ENCODE data around the gene ACSM4.

The ACSM4 gene

DNA sequence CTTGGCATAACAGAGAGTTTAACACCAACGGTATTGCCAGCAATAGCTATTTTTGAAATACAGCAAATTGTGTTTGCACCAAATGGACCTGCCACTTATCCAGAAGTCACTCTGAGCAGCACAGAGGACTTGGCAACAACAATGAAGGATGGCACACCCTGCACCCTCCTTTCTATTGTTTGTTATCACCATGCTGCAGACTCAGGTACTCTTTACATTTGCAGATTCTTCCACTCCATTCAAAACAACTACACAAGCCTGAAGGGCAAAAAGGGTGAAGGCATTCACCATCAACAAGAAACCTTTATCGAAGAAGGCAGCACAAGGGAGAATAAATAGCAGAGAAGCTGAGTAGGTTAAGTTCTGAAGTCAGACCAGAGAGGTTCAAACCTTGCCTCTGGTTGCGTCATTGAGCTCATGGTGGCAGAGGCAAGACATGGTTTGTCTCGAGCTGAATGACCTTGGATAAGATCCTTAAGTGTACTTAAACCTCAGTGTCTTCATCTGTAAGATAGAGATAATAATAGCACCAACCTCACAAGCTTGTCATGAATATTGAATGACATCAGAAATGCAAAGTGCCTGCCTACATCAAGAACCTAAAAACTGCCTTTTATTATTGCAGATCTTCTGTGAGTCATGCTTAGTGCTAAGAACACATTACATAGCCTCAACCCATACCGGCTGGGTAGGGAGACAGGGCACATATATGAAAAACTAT lies 1.4 kb upstream of the ACSM4 start:
- no peak for DNase-seq (ENCODE audit: low read depth, low spot score)
- ChIA-PET POLR2A (no interaction called here), CTCF (no interaction called here)
- H3K4me3 ChIP-seq (ENCODE audit: low read depth, low read length): no peak overlapping the region
- TF ChIP-seq, protein P1, sequence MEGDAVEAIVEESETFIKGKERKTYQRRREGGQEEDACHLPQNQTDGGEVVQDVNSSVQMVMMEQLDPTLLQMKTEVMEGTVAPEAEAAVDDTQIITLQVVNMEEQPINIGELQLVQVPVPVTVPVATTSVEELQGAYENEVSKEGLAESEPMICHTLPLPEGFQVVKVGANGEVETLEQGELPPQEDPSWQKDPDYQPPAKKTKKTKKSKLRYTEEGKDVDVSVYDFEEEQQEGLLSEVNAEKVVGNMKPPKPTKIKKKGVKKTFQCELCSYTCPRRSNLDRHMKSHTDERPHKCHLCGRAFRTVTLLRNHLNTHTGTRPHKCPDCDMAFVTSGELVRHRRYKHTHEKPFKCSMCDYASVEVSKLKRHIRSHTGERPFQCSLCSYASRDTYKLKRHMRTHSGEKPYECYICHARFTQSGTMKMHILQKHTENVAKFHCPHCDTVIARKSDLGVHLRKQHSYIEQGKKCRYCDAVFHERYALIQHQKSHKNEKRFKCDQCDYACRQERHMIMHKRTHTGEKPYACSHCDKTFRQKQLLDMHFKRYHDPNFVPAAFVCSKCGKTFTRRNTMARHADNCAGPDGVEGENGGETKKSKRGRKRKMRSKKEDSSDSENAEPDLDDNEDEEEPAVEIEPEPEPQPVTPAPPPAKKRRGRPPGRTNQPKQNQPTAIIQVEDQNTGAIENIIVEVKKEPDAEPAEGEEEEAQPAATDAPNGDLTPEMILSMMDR (IDR thresholded peaks at IDR 0.05; ENCODE audit: insufficient read depth, low read length, missing control alignments): no peak

DNA sequence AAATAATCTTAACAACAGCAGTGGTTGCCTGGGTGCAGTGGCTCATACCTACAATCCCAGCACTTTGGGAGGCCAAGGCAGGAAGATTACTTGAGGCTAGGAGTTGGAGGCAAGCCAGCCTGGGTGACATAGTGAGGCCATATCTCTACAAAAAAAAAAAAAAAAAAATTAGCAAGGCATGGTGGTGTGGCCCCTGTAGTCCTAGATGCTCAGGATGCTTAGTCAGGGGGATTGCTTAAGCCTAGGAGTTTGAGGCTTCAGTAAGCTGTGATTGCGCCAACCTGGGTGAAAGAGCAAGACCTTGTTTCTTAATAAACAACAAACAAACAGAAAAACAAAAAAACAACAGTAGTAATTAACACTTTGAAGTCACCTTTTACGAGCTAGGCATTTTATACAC lies 642 bp upstream of the ACSM4 start:
- TF ChIP-seq, protein P1 (IDR thresholded peaks at IDR 0.05; ENCODE audit: insufficient read depth, low read length, missing control alignments): no peak
- DNase-seq (ENCODE audit: low read depth, low spot score): no peak
- H3K4me3 ChIP-seq (ENCODE audit: low read depth, low read length): no peak overlapping the region
- CTCF ChIA-PET: no interaction called here
- POLR2A ChIA-PET: no interaction called here

DNA sequence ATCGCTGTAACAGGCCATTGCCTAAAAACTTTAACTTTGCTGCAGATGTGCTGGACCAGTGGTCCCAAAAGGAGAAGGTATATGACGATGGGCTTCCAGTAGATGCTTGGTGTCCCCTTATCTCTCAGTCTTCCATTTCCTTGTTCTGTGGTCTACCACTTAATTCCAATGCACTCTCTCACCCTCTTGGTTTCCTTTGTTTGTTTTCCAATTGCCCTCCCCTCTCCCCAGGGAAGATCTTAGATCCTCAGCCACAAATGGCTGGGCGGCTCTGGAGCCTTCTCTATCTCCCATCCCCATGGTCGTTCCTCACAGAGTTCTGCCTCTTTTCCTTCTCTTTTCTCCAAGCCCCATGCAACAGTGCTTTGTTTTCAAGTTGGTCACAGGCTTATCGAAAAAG lies 584 bp downstream of the ACSM4 start:
- CTCF ChIA-PET: no interaction called here
- no peak for DNase-seq (ENCODE audit: low read depth, low spot score)
- POLR2A ChIA-PET: no interaction called here
- no peak overlapping the region for H3K4me3 ChIP-seq (ENCODE audit: low read depth, low read length)
- TF ChIP-seq, protein P1 (IDR thresholded peaks at IDR 0.05; ENCODE audit: insufficient read depth, low read length, missing control alignments): no peak

DNA sequence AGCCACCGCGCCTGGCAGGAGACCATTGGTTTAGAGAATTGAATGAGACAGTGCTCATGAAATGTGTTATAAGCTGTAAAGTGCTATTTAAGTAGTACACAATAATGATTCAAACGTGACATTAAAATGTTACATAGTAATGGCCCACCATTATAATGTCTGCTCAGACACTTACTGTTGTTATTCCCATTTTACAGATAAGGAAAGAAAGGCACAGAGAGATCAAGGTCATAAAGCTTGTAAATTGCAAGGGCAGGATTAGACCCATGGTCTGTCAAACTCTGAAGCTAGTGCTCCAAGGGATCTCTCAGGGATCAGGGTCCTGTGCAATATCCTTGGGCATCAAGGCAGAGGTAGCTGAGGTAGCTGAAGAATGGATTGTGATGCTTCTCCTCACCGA lies 6.2 kb downstream of the ACSM4 start:
- CTCF ChIA-PET: no interaction called here
- TF ChIP-seq, protein P1 (IDR thresholded peaks at IDR 0.05; ENCODE audit: insufficient read depth, low read length, missing control alignments): no peak

DNA sequence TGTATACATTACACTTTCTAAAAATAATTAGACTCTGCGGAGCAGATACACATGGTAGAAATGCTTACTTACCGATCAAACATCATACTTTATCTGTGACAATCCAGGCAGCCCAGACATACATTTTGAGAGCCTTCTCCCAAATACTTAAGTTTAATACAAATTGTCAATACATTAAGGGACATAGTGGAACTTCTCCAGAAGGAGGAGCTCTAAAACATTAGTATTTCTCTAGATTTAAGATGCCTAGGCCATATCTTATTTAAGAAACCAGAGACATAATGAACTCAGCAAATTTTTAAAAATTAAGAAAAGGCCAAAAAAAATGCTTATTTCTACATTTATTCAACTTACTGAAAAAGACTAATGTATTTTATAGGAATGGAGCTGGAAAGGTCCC lies 16.1 kb downstream of the ACSM4 start:
- POLR2A ChIA-PET: no interaction called here
- H3K4me3 ChIP-seq (ENCODE audit: low read depth, low read length): no peak overlapping the region
- CTCF ChIA-PET: interaction anchor here (0.9 to 2.3 kb wide), 3 partner anchors 42 to 320 kb away, joined by 3 to 10 read pairs (median 4); no protein-coding TSS in a partner anchor
- TF ChIP-seq, protein P1 (IDR thresholded peaks at IDR 0.05; ENCODE audit: insufficient read depth, low read length, missing control alignments): no peak
- DNase-seq (ENCODE audit: low read depth, low spot score): no peak

More for the DNA sequence above, 6.2 kb downstream of the ACSM4 start:
- POLR2A ChIA-PET: no interaction called here
- H3K4me3 ChIP-seq (ENCODE audit: low read depth, low read length): no peak overlapping the region
- no peak for DNase-seq (ENCODE audit: low read depth, low spot score)

DNA sequence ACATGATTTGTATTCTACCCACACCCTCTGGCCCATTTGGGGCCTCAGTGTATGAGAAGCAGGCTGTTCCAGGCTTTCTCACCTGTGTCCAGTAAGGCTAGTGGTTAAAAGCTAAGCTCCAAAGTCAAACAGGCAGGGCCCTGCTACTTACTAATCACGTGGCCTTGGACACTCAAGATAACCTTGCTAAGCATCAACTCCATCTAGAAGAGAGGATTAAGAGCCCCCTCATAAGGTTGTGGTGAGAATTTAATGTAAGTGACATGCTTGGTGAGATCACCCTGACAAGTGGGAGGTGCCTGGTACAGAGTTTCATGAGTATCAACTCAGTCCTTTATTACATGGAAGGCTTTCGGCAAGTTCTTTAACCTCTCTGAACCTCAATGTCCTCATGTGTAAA lies 17.8 kb downstream of the ACSM4 start:
- CTCF ChIA-PET: no interaction called here
- TF ChIP-seq, protein P1 (IDR thresholded peaks at IDR 0.05; ENCODE audit: insufficient read depth, low read length, missing control alignments): no peak
- no peak overlapping the region for H3K4me3 ChIP-seq (ENCODE audit: low read depth, low read length)
- DNase-seq (ENCODE audit: low read depth, low spot score): no peak
- POLR2A ChIA-PET: no interaction called here
